RKO (cell line): ENCODE data around the gene NEDD9.

Experiments
- DNase-seq: peaks from one replicate; pipeline ENCODE4 v3.0.0-alpha.2; 2016; ENCODE audit warnings: low spot score

The NEDD9 gene

GRCh38 chr6:11260249-11261038 is 28.0 kb upstream of the NEDD9 start:
- no peak for DNase-seq

GRCh38 chr6:11258260-11259237 is 26.1 kb upstream of the NEDD9 start:
- DNase-seq: no peak

- no peak for DNase-seq
Observed at GRCh38 chr6:11255610-11256009, 23.1 kb upstream of the NEDD9 start.

- DNase-seq: no peak
Observed at GRCh38 chr6:11253594-11253993, 21.1 kb upstream of the NEDD9 start.

- no peak for DNase-seq
Observed at GRCh38 chr6:11251553-11252360, 19.3 kb upstream of the NEDD9 start.

- DNase-seq: no peak
Observed at GRCh38 chr6:11250108-11250507, 17.6 kb upstream of the NEDD9 start.

- no peak for DNase-seq
Observed at GRCh38 chr6:11248974-11249761, 16.7 kb upstream of the NEDD9 start.

- no peak for DNase-seq
Observed at GRCh38 chr6:11246722-11247121, 14.3 kb upstream of the NEDD9 start.

GRCh38 chr6:11245381-11246256 is 13.2 kb upstream of the NEDD9 start:
- no peak for DNase-seq

GRCh38 chr6:11244387-11245126 is 12.1 kb upstream of the NEDD9 start:
- no peak for DNase-seq

GRCh38 chr6:11243861-11244260 is 11.4 kb upstream of the NEDD9 start:
- no peak for DNase-seq

GRCh38 chr6:11242711-11243110 is 10.2 kb upstream of the NEDD9 start:
- DNase-seq: no peak

GRCh38 chr6:11241793-11242201 is 9.3 kb upstream of the NEDD9 start:
- no peak for DNase-seq

- no peak for DNase-seq
Observed at GRCh38 chr6:11241154-11241792, 8.8 kb upstream of the NEDD9 start.

- DNase-seq: no peak
Observed at GRCh38 chr6:11237956-11238355, 5.5 kb upstream of the NEDD9 start.

- DNase-seq: no peak
Observed at GRCh38 chr6:11237428-11237827, 5.0 kb upstream of the NEDD9 start.

GRCh38 chr6:11236915-11237314 is 4.4 kb upstream of the NEDD9 start:
- no peak for DNase-seq

- DNase-seq: no peak
Observed at GRCh38 chr6:11236076-11236750, 3.7 kb upstream of the NEDD9 start.

- no peak for DNase-seq
Observed at GRCh38 chr6:11235062-11235461, 2.6 kb upstream of the NEDD9 start.
